ENCODE measurements around the gene KNG1. TPM values are rescaled to one million over a fixed set of nuclear protein-coding genes. Genes with fewer than 3 reads are reported as not detected.
"Not testable (repeated sequence)": the region's sequence is repeated elsewhere in the genome, so short reads cannot be mapped to it uniquely, and the experiment has no call there.

Gene KNG1
- total RNA-seq, 1 donor from 2014 or later = not detected

- DNase-seq (no peak), ATAC-seq (ENCODE audit: low read depth) (no peak)
- Mint-ChIP-seq H3K36me3 (ENCODE audit: low read depth) (no peaks in the 10 kb centered on the region), H3K4me1 (no peaks in the 10 kb centered on the region), H3K27ac (no peak overlapping the region), H3K4me3 (no peak overlapping the region), H3K9me3 (peaks cover 10% of the 10 kb centered on the region), H3K27me3 (peaks cover 41% of the 10 kb centered on the region)
- POLR2A ChIA-PET = no interaction called here
- intact Hi-C loops (cut with micrococcal nuclease) = no loop called here
- CTCF ChIA-PET = no interaction called here
- TF ChIP-seq CTCF (IDR thresholded peaks at IDR 0.05) = no peak
Observed at GRCh38 chr3:186687120-186687651, 30.0 kb upstream of the KNG1 start.

GRCh38 chr3:186690304-186690703, 26.9 kb upstream of the KNG1 start:
- H3K4me1 Mint-ChIP-seq; POLR2A ChIA-PET; H3K9me3 Mint-ChIP-seq; DNase-seq; H3K36me3 Mint-ChIP-seq (ENCODE audit: low read depth); H3K4me3 Mint-ChIP-seq; intact Hi-C loops (cut with micrococcal nuclease); H3K27ac Mint-ChIP-seq; ATAC-seq (ENCODE audit: low read depth); CTCF ChIA-PET: not testable (repeated sequence)
- H3K27me3 Mint-ChIP-seq = peaks cover 27% of the 10 kb centered on the region

DNA sequence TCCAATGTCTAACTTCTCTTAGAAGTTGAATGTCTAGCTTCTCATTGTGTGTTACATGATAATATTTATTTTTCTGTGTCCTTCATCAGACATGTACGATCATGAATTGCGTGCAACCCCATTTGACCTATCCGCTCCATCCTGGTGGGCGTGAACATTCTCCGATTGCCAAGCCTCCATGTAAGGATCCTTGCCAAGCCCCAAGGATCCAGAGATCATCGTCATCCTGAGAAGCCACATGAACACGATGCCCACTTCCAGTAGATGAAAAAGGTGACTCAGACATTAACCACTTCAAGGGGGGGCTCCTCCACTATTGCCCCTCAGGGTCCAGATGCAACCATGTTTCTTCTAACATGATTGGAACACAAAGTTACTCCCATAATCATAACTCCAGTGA, 25.5 kb upstream of the KNG1 start:
- no peak overlapping the region for H3K27ac Mint-ChIP-seq
- intact Hi-C loops (cut with micrococcal nuclease) = no loop called here
- no peaks in the 10 kb centered on the region for H3K4me1 Mint-ChIP-seq
- peaks cover 19% of the 10 kb centered on the region for H3K27me3 Mint-ChIP-seq
- POLR2A ChIA-PET = no interaction called here
- H3K9me3 Mint-ChIP-seq = no peaks in the 10 kb centered on the region
- CTCF ChIA-PET = no interaction called here
- no peaks in the 10 kb centered on the region for H3K36me3 Mint-ChIP-seq (ENCODE audit: low read depth)
- no peak for TF ChIP-seq CTCF (IDR thresholded peaks at IDR 0.05)
- DNase-seq = no peak
- no peak for ATAC-seq (ENCODE audit: low read depth)
- H3K4me3 Mint-ChIP-seq = no peak overlapping the region

DNA sequence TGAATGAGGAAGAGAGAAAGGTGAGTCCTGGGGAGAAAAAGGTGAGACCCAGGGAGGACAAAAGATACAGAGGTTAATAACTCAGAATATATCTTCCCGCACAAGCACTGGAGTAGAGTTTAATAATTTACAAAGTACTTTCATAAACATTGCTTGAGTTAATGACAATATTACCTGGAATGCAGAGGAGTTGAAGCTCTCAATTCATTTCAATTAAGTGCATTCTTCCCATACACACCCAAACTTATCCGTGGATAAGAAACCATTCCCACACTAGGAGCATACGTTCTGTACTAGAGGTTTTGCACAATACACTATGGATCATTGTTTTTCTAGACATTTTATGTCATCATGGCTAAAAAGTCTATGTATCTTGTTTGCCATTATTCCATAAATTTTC, 23.3 kb upstream of the KNG1 start:
- Mint-ChIP-seq H3K4me1 (no peaks in the 10 kb centered on the region), H3K27ac (no peak overlapping the region), H3K36me3 (ENCODE audit: low read depth) (no peaks in the 10 kb centered on the region), H3K4me3 (no peak overlapping the region), H3K9me3 (no peaks in the 10 kb centered on the region), H3K27me3 (peaks cover 12% of the 10 kb centered on the region)
- TF ChIP-seq CTCF (IDR thresholded peaks at IDR 0.05) = no peak
- ATAC-seq (ENCODE audit: low read depth) = no peak
- no peak for DNase-seq
- intact Hi-C loops (cut with micrococcal nuclease) = no loop called here
- ChIA-PET CTCF (no interaction called here), POLR2A (no interaction called here)

DNA sequence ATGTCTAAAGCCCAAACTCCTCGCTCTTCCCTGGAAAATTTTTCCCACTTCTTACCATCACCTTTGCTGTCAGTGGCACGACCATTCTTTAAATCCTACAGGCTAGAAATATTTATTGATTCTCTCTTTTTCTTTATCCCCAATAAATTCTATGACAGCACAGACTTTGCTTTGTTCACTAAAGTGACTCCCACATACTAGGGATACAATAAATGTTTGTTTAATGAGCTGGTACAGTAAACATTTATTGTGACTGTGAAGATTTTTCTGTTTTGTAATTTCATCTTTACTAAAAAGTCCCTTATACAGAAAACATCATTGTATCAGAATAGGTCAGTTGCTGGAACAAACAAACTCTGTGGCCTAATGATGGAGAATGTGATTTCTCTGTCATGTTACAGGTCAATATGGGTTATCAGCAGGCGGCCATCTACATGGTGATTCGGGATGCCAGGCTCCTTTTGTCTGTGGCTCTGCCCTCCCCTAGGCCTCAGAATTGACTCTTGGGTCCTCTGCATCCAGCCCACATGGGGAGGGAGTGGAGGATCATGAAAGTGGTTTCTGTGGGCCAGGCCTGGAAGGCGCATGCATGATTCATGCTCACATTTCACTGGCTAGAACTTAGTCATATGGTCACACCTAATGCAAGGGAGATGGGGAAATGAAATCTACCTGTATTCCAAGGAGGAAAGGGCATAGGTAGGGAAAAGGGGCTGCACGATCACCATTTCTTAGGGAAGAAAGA, 22.7 kb upstream of the KNG1 start:
- Mint-ChIP-seq H3K27ac (no peak overlapping the region), H3K9me3 (no peaks in the 10 kb centered on the region), H3K27me3 (peaks cover 12% of the 10 kb centered on the region), H3K36me3 (ENCODE audit: low read depth) (no peaks in the 10 kb centered on the region), H3K4me3 (no peak overlapping the region), H3K4me1 (no peaks in the 10 kb centered on the region)
- ChIA-PET POLR2A (no interaction called here), CTCF (no interaction called here)
- DNase-seq = no peak
- intact Hi-C loops (cut with micrococcal nuclease) = no loop called here
- ATAC-seq (ENCODE audit: low read depth) = no peak
- no peak for TF ChIP-seq CTCF (IDR thresholded peaks at IDR 0.05)

DNA sequence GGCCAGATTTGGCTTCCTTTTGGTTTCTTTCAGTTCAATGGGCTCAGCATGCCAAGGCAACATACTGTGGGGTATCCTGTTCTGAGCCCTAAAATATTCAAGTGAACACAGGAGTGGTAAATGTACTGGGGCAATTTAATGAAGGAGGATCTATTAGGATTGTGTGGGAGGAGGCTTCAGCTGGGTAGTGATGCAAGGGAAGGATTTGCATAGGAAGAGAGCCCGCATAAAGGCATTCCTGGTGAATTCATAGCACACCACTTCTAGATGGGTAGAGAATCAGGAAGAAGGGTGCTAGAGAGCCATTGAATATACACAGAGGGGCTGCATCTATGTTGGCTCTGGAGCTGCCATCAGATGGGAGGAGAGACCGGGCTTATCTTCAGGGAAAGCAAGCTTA, 20.6 kb upstream of the KNG1 start:
- POLR2A ChIA-PET = no interaction called here
- intact Hi-C loops (cut with micrococcal nuclease) = no loop called here
- no peaks in the 10 kb centered on the region for H3K4me1 Mint-ChIP-seq
- H3K27me3 Mint-ChIP-seq = peaks cover 11% of the 10 kb centered on the region
- no peaks in the 10 kb centered on the region for H3K9me3 Mint-ChIP-seq
- DNase-seq = no peak
- CTCF ChIA-PET = no interaction called here
- no peak for TF ChIP-seq CTCF (IDR thresholded peaks at IDR 0.05)
- H3K27ac Mint-ChIP-seq = no peak overlapping the region
- H3K36me3 Mint-ChIP-seq (ENCODE audit: low read depth) = no peaks in the 10 kb centered on the region
- no peak for ATAC-seq (ENCODE audit: low read depth)
- no peak overlapping the region for H3K4me3 Mint-ChIP-seq

Measured in activated B cell treated with CpG ODN at 0.5 μM for 24 hours (primary cell).